Endothelial cell of umbilical vein (primary cell): ENCODE data around the gene PGGHG. TPM values are rescaled to one million over a fixed set of nuclear protein-coding genes. Genes with fewer than 3 reads are reported as not detected.

ENCODE experiments used
- BruUV-seq: library from RNA; stranded (reverse); fragments of 400-500 nt; replicated peaks from 2 replicates; lab custom pipeline; 2021; lab: Mats Ljungman, UMichigan
- CTCF ChIA-PET: fragments of 300-600, 350-600 bp; sonication (Branson Sonifier 250); formaldehyde crosslinking; loops from one replicate; lab custom pipeline; 2021; ENCODE audit warnings: antibody characterized with exemption, inconsistent platforms; lab: Charles Lee
- POLR2A ChIA-PET: fragments of 300-600, 350-600 bp; sonication (Branson Sonifier 250); formaldehyde crosslinking; loops from one replicate; lab custom pipeline; 2021; ENCODE audit warnings: antibody characterized with exemption, inconsistent platforms; lab: Charles Lee
- DNase-seq: peaks from one replicate; pipeline ENCODE4 v3.0.0-alpha.2; 2011; ENCODE audit warnings: low read depth, low spot score
- FAIRE-seq: peaks from 2 replicates; lab custom pipeline; 2011; peaks lifted over from hg19 to GRCh38; lab: Jason Lieb, UNC
- H2AFZ ChIP-seq: 2 replicates; pipeline ENCODE4 v1.6.0; 2012; ENCODE audit warnings: low read depth, low read length, control low read depth, inconsistent platforms
- H3K27ac ChIP-seq: 2 replicates; pipeline ENCODE4 v1.5.1; 2011; ENCODE audit warnings: low read depth, mild to moderate bottlenecking, control low read depth, low read length, moderate library complexity; ENCODE audit not compliant: insufficient read depth
- H3K27me3 ChIP-seq, 2 experiments: 2 replicates each; pipeline versions ENCODE4 v1.6.0 to v1.6.1; 2011; ENCODE audit warnings: low read length in 2 of 2, mixed read lengths in 1 of 2; ENCODE audit not compliant: control insufficient read depth in 2 of 2, insufficient read depth in 2 of 2
- H3K36me3 ChIP-seq, 2 experiments: 2 replicates in 1 of 2; 3 replicates in 1 of 2; pipeline ENCODE4 v1.5.1; 2011; ENCODE audit warnings: low read length in 2 of 2, mild to moderate bottlenecking in 1 of 2, moderate library complexity in 1 of 2; ENCODE audit not compliant: control insufficient read depth in 2 of 2, insufficient read depth in 2 of 2; ENCODE audit errors: extremely low read depth in 1 of 2
- H3K4me1 ChIP-seq: 3 replicates; pipeline ENCODE4 v1.5.1; 2011; ENCODE audit warnings: mild to moderate bottlenecking, low read length; ENCODE audit not compliant: control insufficient read depth, insufficient read depth; ENCODE audit errors: extremely low read depth
- H3K4me2 ChIP-seq: 2 replicates; pipeline ENCODE4 v1.6.1; 2011; ENCODE audit warnings: low read length, control low read depth, mixed read lengths; ENCODE audit not compliant: insufficient read depth
- H3K4me3 ChIP-seq, 3 experiments: fragments of 200-600 bp in 1 of 3; sonication (generic), shearing (Covaris generic) in 1 of 3; replicated peaks in 1 of 3; 2 replicates each; pipeline ENCODE4 v1.5.1; 2011 to 2016; ENCODE audit warnings: control low read depth in 3 of 3, low read length in 3 of 3, mild to moderate bottlenecking in 2 of 3, inconsistent platforms in 1 of 3, low read depth in 1 of 3, moderate library complexity in 1 of 3; ENCODE audit not compliant: insufficient read depth in 1 of 3
- H3K79me2 ChIP-seq: 2 replicates; pipeline ENCODE4 v1.6.0; 2012; ENCODE audit warnings: low read length, inconsistent platforms; ENCODE audit not compliant: control insufficient read depth, insufficient read depth
- H3K9ac ChIP-seq: replicated peaks from 2 replicates; pipeline ENCODE3; 2011; ENCODE audit warnings: low read length, control low read depth; ENCODE audit not compliant: insufficient read depth; ENCODE audit errors: extremely low read depth
- H3K9me1 ChIP-seq: replicated peaks from 3 replicates; pipeline ENCODE4 v1.6.0; 2011; ENCODE audit warnings: mild to moderate bottlenecking, low read length; ENCODE audit not compliant: control insufficient read depth, insufficient read depth; ENCODE audit errors: extremely low read depth
- H3K9me3 ChIP-seq: replicated peaks from 2 replicates; pipeline ENCODE4 v1.5.1; 2012; ENCODE audit warnings: low read length, inconsistent platforms; ENCODE audit not compliant: control insufficient read depth, insufficient read depth
- H4K20me1 ChIP-seq: replicated peaks from 2 replicates; pipeline ENCODE3; 2011; ENCODE audit warnings: mild to moderate bottlenecking, low read length; ENCODE audit not compliant: control insufficient read depth, insufficient read depth; ENCODE audit errors: extremely low read depth
- EZH2 ChIP-seq: IDR thresholded peaks from 2 replicates; pipeline ENCODE4 v1.6.1; 2012; ENCODE audit warnings: borderline replicate concordance, low read depth, mild to moderate bottlenecking, moderate library complexity, low read length, inconsistent platforms; ENCODE audit not compliant: severe bottlenecking
- FOS ChIP-seq: IDR thresholded peaks from 2 replicates; pipeline ENCODE4 v1.6.1; 2011; ENCODE audit warnings: mild to moderate bottlenecking, low read length, moderate library complexity, borderline replicate concordance; ENCODE audit not compliant: insufficient read depth
- GATA2 ChIP-seq: IDR thresholded peaks from 2 replicates; pipeline ENCODE4 v1.7.0; 2011; ENCODE audit warnings: low read depth, mild to moderate bottlenecking, moderate library complexity, mixed read lengths, low read length; ENCODE audit not compliant: insufficient read length, insufficient read depth
- JUN ChIP-seq: IDR thresholded peaks from 2 replicates; pipeline ENCODE4 v1.6.1; 2011; ENCODE audit warnings: borderline replicate concordance, low read depth; ENCODE audit not compliant: insufficient read length, insufficient read depth
- MYC ChIP-seq: IDR thresholded peaks from one replicate; pipeline ENCODE4 v1.6.1; 2011; ENCODE audit warnings: mild to moderate bottlenecking, low read depth, low read length
- POLR2A ChIP-seq: IDR thresholded peaks from 2 replicates; pipeline ENCODE4 v1.6.1; 2012; ENCODE audit warnings: low read depth, mild to moderate bottlenecking, control low read depth, low read length
- POLR2AphosphoS5 ChIP-seq: IDR thresholded peaks from 2 replicates; pipeline ENCODE4 v1.6.1; 2012; ENCODE audit warnings: low read depth, mild to moderate bottlenecking, control low read depth, low read length, moderate library complexity; ENCODE audit not compliant: insufficient read depth
- dilution Hi-C: fragments of 300-500 bp; cut with MboI; formaldehyde crosslinking; loops from one replicate; pipeline ENCODE4 v1.15.0; 2019; ENCODE audit warnings: low sequenced_read_pairs; ENCODE audit not compliant: extremely low pct_ligation_motif_present
- intact Hi-C: fragments of 100-400 bp; cut with micrococcal nuclease; formaldehyde crosslinking; loops from one replicate; pipeline ENCODE4 v1.10.0; 2022
- polyA plus RNA-seq, 4 experiments: library from polyadenylated mRNA; depleted of rRNA in 3 of 4; stranded (reverse) in 3 of 4; unstranded in 1 of 4; fragments of >200 nt; gene quantifications; 2 replicates each; pipeline versions ENCODE4 v1.2.1 to v1.2.3, GENCODE V29; 2011 to 2012; ENCODE audit warnings: missing spikeins in 1 of 4
- total RNA-seq: library from RNA; stranded (reverse); gene quantifications from 2 replicates; pipeline ENCODE4 v1.2.3, GENCODE V29; 2021

Gene PGGHG
- total and polyA plus RNA-seq, 2 donors (not counting 3 experiments of a cell fraction or from before 2014, with no cell fraction given) = 31.6 to 42.4 TPM

GRCh38 chr11:255816-256215 is 33.1 kb upstream of the PGGHG start:
- H3K4me2 ChIP-seq = no peak overlapping the region
- no peaks in the 10 kb centered on the region for H3K4me1 ChIP-seq
- intact Hi-C loops = no loop called here
- BruUV-seq = no TSS peak
- no peaks in the 10 kb centered on the region for H3K27me3 ChIP-seq
- H3K79me2 ChIP-seq = no peaks in the 10 kb centered on the region
- H3K9ac ChIP-seq = no peak overlapping the region
- H3K36me3 ChIP-seq = peaks cover 9 to 25% of the 10 kb centered on the region in 2 experiments
- H3K4me3 ChIP-seq = no peak overlapping the region
- no peak overlapping the region for H2AFZ ChIP-seq
- FAIRE-seq = no peak
- CTCF ChIA-PET = interaction anchor here (1.2 kb wide), 1 partner anchor 12 kb away, joined by 3 read pairs; no protein-coding TSS in a partner anchor
- dilution Hi-C loops = no loop called here
- no peaks in the 10 kb centered on the region for H3K9me1 ChIP-seq
- no peaks in the 10 kb centered on the region for H4K20me1 ChIP-seq
- no peak overlapping the region for H3K27ac ChIP-seq
- POLR2A ChIA-PET = no interaction called here
- TF ChIP-seq FOS (no peak), EZH2 (no peak), POLR2A (no peak), GATA2 (no peak), JUN (no peak), MYC (no peak)
- no peak for DNase-seq
- no peaks in the 10 kb centered on the region for H3K9me3 ChIP-seq

GRCh38 chr11:256952-257737 is 31.8 kb upstream of the PGGHG start:
- Histone ChIP-seq H2AFZ (no peak overlapping the region), H3K4me1 (no peaks in the 10 kb centered on the region), H3K27me3 (no peaks in the 10 kb centered on the region), H3K79me2 (no peaks in the 10 kb centered on the region), H3K9ac (no peak overlapping the region), H3K9me3 (no peaks in the 10 kb centered on the region), H3K4me2 (no peak overlapping the region), H3K9me1 (no peaks in the 10 kb centered on the region), H3K4me3 (no peak overlapping the region), H4K20me1 (no peaks in the 10 kb centered on the region), H3K36me3 (peaks cover 4 to 15% of the 10 kb centered on the region in 2 experiments), H3K27ac (no peak overlapping the region)
- DNase-seq = no peak
- BruUV-seq = no TSS peak
- ChIA-PET POLR2A (no interaction called here), CTCF (no interaction called here)
- dilution Hi-C loops (no loop called here), intact Hi-C loops (no loop called here)
- TF ChIP-seq POLR2AphosphoS5 (no peak), FOS (no peak), POLR2A (no peak), EZH2 (no peak), GATA2 (no peak), JUN (no peak), MYC (no peak)
- FAIRE-seq = no peak
